Panc1 (cell line): Measurements from ENCODE around the gene GPRC5B. TPM values are rescaled to one million over a fixed set of nuclear protein-coding genes. Genes with fewer than 3 reads are reported as not detected.

Experiments used
- ATAC-seq: fragments of 200-7000 bp; cut with Tn5 transposase; 2 replicates; pipeline ENCODE4 v1.9.1; 2020; ENCODE audit warnings: mild to moderate bottlenecking, moderate library complexity
- BruUV-seq: library from RNA; stranded (reverse); fragments of 400-500 nt; replicated peaks from 2 replicates; lab custom pipeline; 2021; lab: Mats Ljungman, UMichigan
- CTCF ChIA-PET: fragments of 300-600 bp; sonication (Branson Sonifier 250); formaldehyde crosslinking; loops from one replicate; lab custom pipeline; 2022; ENCODE audit warnings: antibody characterized with exemption; lab: Charles Lee
- POLR2A ChIA-PET: fragments of 300-600 bp; sonication (Branson Sonifier 250); formaldehyde crosslinking; loops from one replicate; lab custom pipeline; 2022; ENCODE audit warnings: antibody characterized with exemption; lab: Charles Lee
- DNase-seq: peaks from one replicate; pipeline ENCODE4 v3.0.0-alpha.2; 2010; ENCODE audit warnings: low read depth, low spot score
- H3K27ac ChIP-seq: 2 replicates; pipeline ENCODE4 v1.5.1; 2011; ENCODE audit warnings: mild to moderate bottlenecking, low read length, inconsistent platforms
- H3K27me3 ChIP-seq: fragments of 200-500 bp; sonication (Bioruptor generic); 2 replicates; pipeline ENCODE4 v1.6.0; 2014; ENCODE audit warnings: low read length, inconsistent platforms; ENCODE audit not compliant: control insufficient read depth, insufficient read depth
- H3K36me3 ChIP-seq: fragments of 200-500 bp; sonication (Bioruptor generic); 2 replicates; pipeline ENCODE4 v1.5.1; 2014; ENCODE audit warnings: inconsistent platforms, mild to moderate bottlenecking, low read length, moderate library complexity; ENCODE audit not compliant: control insufficient read depth, insufficient read depth
- H3K4me1 ChIP-seq: 2 replicates; pipeline ENCODE4 v1.5.1; 2011; ENCODE audit warnings: inconsistent platforms, mild to moderate bottlenecking, low read length, moderate library complexity; ENCODE audit not compliant: control insufficient read depth, insufficient read depth
- H3K4me3 ChIP-seq, 2 experiments: 2 replicates each; pipeline ENCODE4 v1.5.1; 2011 to 2012; ENCODE audit warnings: low read depth in 2 of 2, low read length in 2 of 2, mild to moderate bottlenecking in 2 of 2, inconsistent platforms in 1 of 2, moderate library complexity in 1 of 2
- H3K9me3 ChIP-seq: fragments of 200-500 bp; sonication (Bioruptor generic); 2 replicates; pipeline ENCODE4 v1.5.1; 2014; ENCODE audit warnings: low read depth, mild to moderate bottlenecking, inconsistent platforms, low read length, moderate library complexity; ENCODE audit not compliant: control insufficient read depth, insufficient read depth
- POLR2AphosphoS5 ChIP-seq: IDR thresholded peaks from 2 replicates; pipeline ENCODE4 v1.6.1; 2012; ENCODE audit warnings: mild to moderate bottlenecking, low read depth, low read length, moderate library complexity
- in situ Hi-C: cut with HindIII; loops from 2 replicates; pipeline ENCODE4 v1.10.0; 2016; ENCODE audit warnings: low sequenced_read_pairs, low pct_unique_long_range_greater_than_20kb
- intact Hi-C: fragments of 100-400 bp; cut with micrococcal nuclease; formaldehyde crosslinking; loops from one replicate; pipeline ENCODE4 v1.10.0; 2022; ENCODE audit not compliant: unreplicated experiment
- total RNA-seq: library from RNA; stranded (reverse); gene quantifications from one replicate; pipeline ENCODE4 v1.2.1, GENCODE V29; 2021; ENCODE audit not compliant: unreplicated experiment
- TF ChIP-seq, protein P1 (sequence below): fragments of 450-650 bp; IDR thresholded peaks from 2 replicates; pipeline ENCODE4 v1.5.1; 2017; ENCODE audit warnings: mild to moderate bottlenecking
- TF ChIP-seq, protein P2 (sequence below), 2 experiments: IDR thresholded peaks; 2 replicates each; pipeline ENCODE4 v1.6.1; 2011 to 2012; ENCODE audit warnings: low read depth in 2 of 2, control low read depth in 1 of 2, low read length in 1 of 2, mild to moderate bottlenecking in 1 of 2, moderate library complexity in 1 of 2; ENCODE audit not compliant: insufficient read depth in 1 of 2

GPRC5B gene
- total RNA-seq, 1 experiment from 2014 or later = 10.4 TPM

DNA sequence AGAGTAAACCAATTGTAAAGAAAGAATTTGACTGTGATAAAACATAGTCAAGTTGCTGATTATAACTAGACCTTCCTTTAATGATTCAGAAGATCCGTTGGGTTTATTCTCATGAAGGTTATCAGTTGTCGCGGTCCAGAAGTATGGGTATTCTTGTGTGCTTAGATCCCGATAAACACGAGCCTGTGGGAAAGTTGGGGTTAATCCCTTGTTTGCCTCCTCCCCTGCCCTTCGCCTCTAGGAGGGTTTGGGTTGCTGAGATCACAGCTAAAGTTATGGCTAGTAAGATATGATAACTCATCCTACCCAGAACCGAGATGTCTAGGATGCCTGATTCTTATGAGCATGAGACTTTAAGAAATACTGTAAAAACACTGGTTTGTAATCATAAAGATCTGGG, 66.8 kb downstream of the GPRC5B start:
- CTCF ChIA-PET = no interaction called here
- in situ Hi-C loops (no loop called here), intact Hi-C loops (no loop called here)
- TF ChIP-seq, protein P1, sequence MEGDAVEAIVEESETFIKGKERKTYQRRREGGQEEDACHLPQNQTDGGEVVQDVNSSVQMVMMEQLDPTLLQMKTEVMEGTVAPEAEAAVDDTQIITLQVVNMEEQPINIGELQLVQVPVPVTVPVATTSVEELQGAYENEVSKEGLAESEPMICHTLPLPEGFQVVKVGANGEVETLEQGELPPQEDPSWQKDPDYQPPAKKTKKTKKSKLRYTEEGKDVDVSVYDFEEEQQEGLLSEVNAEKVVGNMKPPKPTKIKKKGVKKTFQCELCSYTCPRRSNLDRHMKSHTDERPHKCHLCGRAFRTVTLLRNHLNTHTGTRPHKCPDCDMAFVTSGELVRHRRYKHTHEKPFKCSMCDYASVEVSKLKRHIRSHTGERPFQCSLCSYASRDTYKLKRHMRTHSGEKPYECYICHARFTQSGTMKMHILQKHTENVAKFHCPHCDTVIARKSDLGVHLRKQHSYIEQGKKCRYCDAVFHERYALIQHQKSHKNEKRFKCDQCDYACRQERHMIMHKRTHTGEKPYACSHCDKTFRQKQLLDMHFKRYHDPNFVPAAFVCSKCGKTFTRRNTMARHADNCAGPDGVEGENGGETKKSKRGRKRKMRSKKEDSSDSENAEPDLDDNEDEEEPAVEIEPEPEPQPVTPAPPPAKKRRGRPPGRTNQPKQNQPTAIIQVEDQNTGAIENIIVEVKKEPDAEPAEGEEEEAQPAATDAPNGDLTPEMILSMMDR = no peak
- TF ChIP-seq, protein P2, sequence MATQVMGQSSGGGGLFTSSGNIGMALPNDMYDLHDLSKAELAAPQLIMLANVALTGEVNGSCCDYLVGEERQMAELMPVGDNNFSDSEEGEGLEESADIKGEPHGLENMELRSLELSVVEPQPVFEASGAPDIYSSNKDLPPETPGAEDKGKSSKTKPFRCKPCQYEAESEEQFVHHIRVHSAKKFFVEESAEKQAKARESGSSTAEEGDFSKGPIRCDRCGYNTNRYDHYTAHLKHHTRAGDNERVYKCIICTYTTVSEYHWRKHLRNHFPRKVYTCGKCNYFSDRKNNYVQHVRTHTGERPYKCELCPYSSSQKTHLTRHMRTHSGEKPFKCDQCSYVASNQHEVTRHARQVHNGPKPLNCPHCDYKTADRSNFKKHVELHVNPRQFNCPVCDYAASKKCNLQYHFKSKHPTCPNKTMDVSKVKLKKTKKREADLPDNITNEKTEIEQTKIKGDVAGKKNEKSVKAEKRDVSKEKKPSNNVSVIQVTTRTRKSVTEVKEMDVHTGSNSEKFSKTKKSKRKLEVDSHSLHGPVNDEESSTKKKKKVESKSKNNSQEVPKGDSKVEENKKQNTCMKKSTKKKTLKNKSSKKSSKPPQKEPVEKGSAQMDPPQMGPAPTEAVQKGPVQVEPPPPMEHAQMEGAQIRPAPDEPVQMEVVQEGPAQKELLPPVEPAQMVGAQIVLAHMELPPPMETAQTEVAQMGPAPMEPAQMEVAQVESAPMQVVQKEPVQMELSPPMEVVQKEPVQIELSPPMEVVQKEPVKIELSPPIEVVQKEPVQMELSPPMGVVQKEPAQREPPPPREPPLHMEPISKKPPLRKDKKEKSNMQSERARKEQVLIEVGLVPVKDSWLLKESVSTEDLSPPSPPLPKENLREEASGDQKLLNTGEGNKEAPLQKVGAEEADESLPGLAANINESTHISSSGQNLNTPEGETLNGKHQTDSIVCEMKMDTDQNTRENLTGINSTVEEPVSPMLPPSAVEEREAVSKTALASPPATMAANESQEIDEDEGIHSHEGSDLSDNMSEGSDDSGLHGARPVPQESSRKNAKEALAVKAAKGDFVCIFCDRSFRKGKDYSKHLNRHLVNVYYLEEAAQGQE (IDR thresholded peaks at IDR 0.05; ENCODE audit: insufficient read depth in 1 of 2, low read depth in 2 of 2, low read length in 1 of 2) = no peak
- no peak for TF ChIP-seq POLR2AphosphoS5
- DNase-seq (no peak), ATAC-seq (no peak)
- Histone ChIP-seq H3K27me3 (no peaks in the 10 kb centered on the region), H3K36me3 (no peaks in the 10 kb centered on the region), H3K4me1 (no peaks in the 10 kb centered on the region), H3K4me3 (no peak overlapping the region), H3K9me3 (no peaks in the 10 kb centered on the region), H3K27ac (no peak overlapping the region)
- POLR2A ChIA-PET = no interaction called here
- no TSS peak for BruUV-seq

DNA sequence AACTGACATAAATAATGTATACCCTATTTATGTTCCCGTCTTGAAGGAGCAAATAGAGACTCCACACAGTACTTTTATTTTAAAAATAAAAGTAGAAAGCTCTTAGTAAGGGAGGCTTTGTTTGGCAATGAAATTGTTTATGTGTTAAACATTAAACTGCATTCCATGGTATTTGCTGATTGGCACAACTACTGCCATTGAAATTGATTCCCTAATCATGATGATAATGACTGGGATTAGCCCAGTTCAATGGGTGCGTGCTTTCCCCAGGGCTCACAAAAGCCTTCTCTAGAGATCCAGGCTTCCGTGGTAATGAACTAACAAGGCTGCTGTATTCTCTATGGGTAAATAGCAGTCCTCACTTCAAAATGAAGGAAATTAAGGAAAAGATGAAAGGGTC, 67.5 kb downstream of the GPRC5B start:
- Histone ChIP-seq H3K4me1 (no peaks in the 10 kb centered on the region), H3K27me3 (no peaks in the 10 kb centered on the region), H3K27ac (no peak overlapping the region), H3K4me3 (no peak overlapping the region), H3K9me3 (no peaks in the 10 kb centered on the region), H3K36me3 (no peaks in the 10 kb centered on the region)
- DNase-seq (no peak), ATAC-seq (no peak)
- BruUV-seq = no TSS peak
- intact Hi-C loops (no loop called here), in situ Hi-C loops (no loop called here)
- no peak for TF ChIP-seq POLR2AphosphoS5
- TF ChIP-seq, protein P2 (IDR thresholded peaks at IDR 0.05; ENCODE audit: insufficient read depth in 1 of 2, low read depth in 2 of 2, low read length in 1 of 2) = no peak
- CTCF ChIA-PET = no interaction called here
- POLR2A ChIA-PET = no interaction called here
